PC-9 (cell line): ENCODE measurements around the gene NEB. TPM values are rescaled to one million over a fixed set of nuclear protein-coding genes. Genes with fewer than 3 reads are reported as not detected.

Experiments used
- BruUV-seq: library from RNA; stranded (reverse); fragments of 400-500 nt; replicated peaks from 2 replicates; lab custom pipeline; 2021; lab: Mats Ljungman, UMichigan
- CTCF ChIA-PET: fragments of 300-600 bp; sonication (Branson Sonifier 250); formaldehyde crosslinking; loops from one replicate; lab custom pipeline; 2022; ENCODE audit warnings: antibody characterized with exemption; lab: Charles Lee
- POLR2A ChIA-PET: fragments of 300-600 bp; sonication (Branson Sonifier 250); formaldehyde crosslinking; loops from one replicate; lab custom pipeline; 2022; ENCODE audit warnings: antibody characterized with exemption; ENCODE audit not compliant: unreplicated experiment; lab: Charles Lee
- DNase-seq, 2 experiments: peaks; one replicate each; pipeline versions ENCODE4 v3.0.0 to v3.0.0-alpha.2; 2015 to 2022; ENCODE audit warnings: mixed read lengths in 1 of 2
- H2AFZ ChIP-seq: fragments of 200-600 bp; sonication (generic); 2 replicates; pipeline ENCODE4 v1.8.1; 2017; ENCODE audit warnings: antibody characterized with exemption
- H3F3A ChIP-seq: fragments of 200-600 bp; sonication (generic); 2 replicates; pipeline ENCODE4 v1.8.1; 2017; ENCODE audit warnings: antibody characterized with exemption, mild to moderate bottlenecking, low read depth; ENCODE audit not compliant: insufficient read depth
- H3K27ac ChIP-seq: fragments of 200-600 bp; sonication (generic); 2 replicates; pipeline ENCODE4 v1.6.1; 2016; ENCODE audit warnings: mixed run types
- H3K27me3 ChIP-seq: fragments of 200-600 bp; sonication (generic); 2 replicates; pipeline ENCODE4 v1.6.1; 2016; ENCODE audit warnings: low read depth, mixed run types; ENCODE audit not compliant: insufficient read depth
- H3K36me3 ChIP-seq: fragments of 200-600 bp; sonication (generic); 2 replicates; pipeline ENCODE4 v1.6.1; 2016; ENCODE audit warnings: low read depth, mixed run types
- H3K4me1 ChIP-seq: fragments of 200-600 bp; sonication (generic); replicated peaks from 2 replicates; pipeline ENCODE4 v1.6.1; 2016; ENCODE audit warnings: mixed run types; ENCODE audit not compliant: insufficient read depth
- H3K4me2 ChIP-seq: fragments of 200-600 bp; sonication (generic); 2 replicates; pipeline ENCODE4 v1.6.1; 2017; ENCODE audit warnings: mixed run types
- H3K4me3 ChIP-seq: fragments of 200-600 bp; sonication (generic); 2 replicates; pipeline ENCODE4 v1.6.1; 2016; ENCODE audit warnings: mixed run types
- H3K79me2 ChIP-seq: fragments of 200-600 bp; sonication (generic); 2 replicates; pipeline ENCODE4 v1.6.1; 2017; ENCODE audit warnings: low read depth, mixed run types
- H3K9me2 ChIP-seq: fragments of 200-600 bp; sonication (generic); 2 replicates; pipeline ENCODE4 v1.8.1; 2017; ENCODE audit warnings: mild to moderate bottlenecking; ENCODE audit not compliant: insufficient read depth
- H3K9me3 ChIP-seq: fragments of 200-600 bp; sonication (generic); 2 replicates; pipeline ENCODE4 v1.8.1; 2016; ENCODE audit warnings: low read depth; ENCODE audit not compliant: insufficient read depth
- H4K20me1 ChIP-seq: fragments of 200-600 bp; sonication (generic); 2 replicates; pipeline ENCODE4 v1.8.1; 2017; ENCODE audit not compliant: insufficient read depth
- EZH2 ChIP-seq: fragments of 200-600 bp; sonication (generic); IDR thresholded peaks from 2 replicates; pipeline ENCODE4 v1.8.0; 2017; ENCODE audit warnings: antibody characterized with exemption, low read depth
- intact Hi-C: fragments of 100-400 bp; cut with micrococcal nuclease; formaldehyde crosslinking; loops from one replicate; pipeline ENCODE4 v1.10.0; 2022; ENCODE audit not compliant: unreplicated experiment
- total RNA-seq: library from RNA; stranded (reverse); gene quantifications from 2 replicates; pipeline ENCODE4 v1.2.3, GENCODE V29; 2021
- TF ChIP-seq, protein P1 (sequence below): fragments of 200-600 bp; sonication (generic); conservative IDR thresholded peaks from 2 replicates; pipeline ENCODE4 v1.6.1; 2017; ENCODE audit warnings: mixed run types, antibody characterized with exemption, mild to moderate bottlenecking, moderate library complexity

Gene NEB
- total RNA-seq, 1 experiment from 2014 or later: 0.15 TPM

DNA sequence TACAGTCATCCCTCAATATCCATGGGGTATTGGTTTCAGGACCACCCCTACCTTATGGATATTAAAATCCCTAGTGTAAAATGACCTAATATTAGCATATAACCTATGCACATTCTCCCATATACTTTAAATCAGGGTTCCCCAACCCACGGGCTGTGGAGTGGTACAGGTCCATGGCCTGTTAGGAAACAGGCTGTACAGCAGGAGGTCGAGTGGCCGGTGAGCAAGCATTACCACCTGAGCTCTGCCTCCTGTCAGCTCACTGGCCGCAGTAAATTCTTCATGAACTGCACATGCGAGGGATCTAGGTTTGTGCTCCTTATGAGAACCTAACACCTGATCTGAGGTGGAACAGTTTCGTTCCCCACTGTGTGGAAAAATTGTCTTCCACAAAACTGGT lies 250.7 kb downstream of the NEB start:
- CTCF ChIA-PET: no interaction called here
- Histone ChIP-seq H3K9me3 (no peaks in the 10 kb centered on the region), H3K4me3 (no peak overlapping the region), H3K36me3 (no peaks in the 10 kb centered on the region), H3F3A (no peaks in the 10 kb centered on the region), H3K27me3 (no peaks in the 10 kb centered on the region), H3K4me2 (no peak overlapping the region), H3K27ac (no peak overlapping the region), H4K20me1 (no peaks in the 10 kb centered on the region), H2AFZ (no peak overlapping the region), H3K9me2 (no peaks in the 10 kb centered on the region), H3K4me1 (no peaks in the 10 kb centered on the region), H3K79me2 (no peaks in the 10 kb centered on the region)
- intact Hi-C loops: loop anchor here (10.0 kb wide), 1 partner anchor 541 kb away; no protein-coding TSS in a partner anchor
- no peak for TF ChIP-seq EZH2
- TF ChIP-seq, protein P1, sequence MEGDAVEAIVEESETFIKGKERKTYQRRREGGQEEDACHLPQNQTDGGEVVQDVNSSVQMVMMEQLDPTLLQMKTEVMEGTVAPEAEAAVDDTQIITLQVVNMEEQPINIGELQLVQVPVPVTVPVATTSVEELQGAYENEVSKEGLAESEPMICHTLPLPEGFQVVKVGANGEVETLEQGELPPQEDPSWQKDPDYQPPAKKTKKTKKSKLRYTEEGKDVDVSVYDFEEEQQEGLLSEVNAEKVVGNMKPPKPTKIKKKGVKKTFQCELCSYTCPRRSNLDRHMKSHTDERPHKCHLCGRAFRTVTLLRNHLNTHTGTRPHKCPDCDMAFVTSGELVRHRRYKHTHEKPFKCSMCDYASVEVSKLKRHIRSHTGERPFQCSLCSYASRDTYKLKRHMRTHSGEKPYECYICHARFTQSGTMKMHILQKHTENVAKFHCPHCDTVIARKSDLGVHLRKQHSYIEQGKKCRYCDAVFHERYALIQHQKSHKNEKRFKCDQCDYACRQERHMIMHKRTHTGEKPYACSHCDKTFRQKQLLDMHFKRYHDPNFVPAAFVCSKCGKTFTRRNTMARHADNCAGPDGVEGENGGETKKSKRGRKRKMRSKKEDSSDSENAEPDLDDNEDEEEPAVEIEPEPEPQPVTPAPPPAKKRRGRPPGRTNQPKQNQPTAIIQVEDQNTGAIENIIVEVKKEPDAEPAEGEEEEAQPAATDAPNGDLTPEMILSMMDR: no peak
- POLR2A ChIA-PET: no interaction called here
- DNase-seq: no peak
- BruUV-seq: no TSS peak

DNA sequence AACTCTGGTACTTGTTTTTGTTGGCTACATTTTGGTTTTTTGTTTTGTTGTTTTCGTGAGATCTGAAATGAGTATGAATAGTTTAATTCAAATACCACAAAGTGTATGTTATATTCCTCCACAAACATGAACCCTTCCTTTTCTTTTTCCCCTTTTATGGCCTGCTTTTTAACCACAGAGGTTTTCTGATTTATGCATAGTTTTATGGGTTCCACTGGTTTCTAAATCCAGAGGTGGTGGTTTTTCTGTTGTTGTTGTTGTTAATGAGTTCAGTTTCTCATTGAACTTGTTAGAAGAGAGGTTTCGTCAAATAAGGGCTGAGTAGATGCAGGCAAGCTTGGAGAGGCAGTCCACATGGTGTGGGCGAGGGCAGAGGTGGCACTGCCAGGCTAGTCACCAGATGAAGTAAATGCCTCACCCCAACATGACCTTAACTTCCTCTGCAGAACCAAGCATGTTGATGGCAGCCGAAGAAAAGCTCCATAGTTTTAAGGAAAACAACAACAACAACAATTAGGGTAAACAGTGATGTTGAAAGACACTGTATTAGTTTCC lies 252.0 kb downstream of the NEB start:
- Histone ChIP-seq H3K36me3 (no peaks in the 10 kb centered on the region), H3K27me3 (no peaks in the 10 kb centered on the region), H3K9me3 (no peaks in the 10 kb centered on the region), H3K4me3 (no peak overlapping the region), H3K79me2 (no peaks in the 10 kb centered on the region), H3K4me1 (no peaks in the 10 kb centered on the region), H4K20me1 (no peaks in the 10 kb centered on the region), H3K9me2 (no peaks in the 10 kb centered on the region), H2AFZ (no peak overlapping the region), H3F3A (no peaks in the 10 kb centered on the region), H3K4me2 (no peak overlapping the region), H3K27ac (no peak overlapping the region)
- POLR2A ChIA-PET: no interaction called here
- DNase-seq: no peak
- TF ChIP-seq, protein P1: no peak
- TF ChIP-seq EZH2: no peak
- CTCF ChIA-PET: no interaction called here
- no TSS peak for BruUV-seq
- intact Hi-C loops: loop anchor here (10.0 kb wide), 1 partner anchor 543 kb away; no protein-coding TSS in a partner anchor

DNA sequence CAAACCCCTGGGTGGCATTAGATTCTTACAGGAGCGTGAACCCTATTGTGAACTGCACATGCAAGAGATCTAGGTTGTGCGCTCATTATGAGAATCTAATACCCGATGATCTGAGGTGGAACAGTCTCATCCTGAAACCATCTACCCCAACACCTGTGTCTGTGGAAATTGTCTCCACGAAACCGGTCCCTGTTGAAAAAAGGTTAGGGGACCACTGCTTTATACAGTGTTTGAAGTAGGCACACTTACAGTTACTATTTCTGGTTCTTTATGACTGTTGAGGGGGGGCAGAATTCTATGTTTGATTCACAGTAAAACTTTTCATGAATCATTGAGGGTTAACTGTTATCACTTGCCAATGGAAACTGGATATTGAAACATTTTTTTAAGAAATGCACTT lies 252.5 kb downstream of the NEB start:
- H3K9me2 ChIP-seq: no peaks in the 10 kb centered on the region
- TF ChIP-seq EZH2: no peak
- TF ChIP-seq, protein P1: no peak
- no peaks in the 10 kb centered on the region for H3K4me1 ChIP-seq
- intact Hi-C loops: loop anchor here (10.0 kb wide), 1 partner anchor 543 kb away; no protein-coding TSS in a partner anchor
- H3K4me3 ChIP-seq: no peak overlapping the region
- no peaks in the 10 kb centered on the region for H3K27me3 ChIP-seq
- ChIA-PET CTCF (no interaction called here), POLR2A (no interaction called here)
- no peaks in the 10 kb centered on the region for H3K79me2 ChIP-seq
- DNase-seq: no peak
- H2AFZ ChIP-seq: no peak overlapping the region
- no peaks in the 10 kb centered on the region for H3F3A ChIP-seq
- H3K27ac ChIP-seq: no peak overlapping the region
- H3K9me3 ChIP-seq: no peaks in the 10 kb centered on the region
- no peaks in the 10 kb centered on the region for H3K36me3 ChIP-seq
- BruUV-seq: no TSS peak
- H4K20me1 ChIP-seq: no peaks in the 10 kb centered on the region
- H3K4me2 ChIP-seq: no peak overlapping the region
